ENCODE results near the gene ITSN1.

GRCh38 chr21:33849834-33850233, 207.5 kb downstream of the ITSN1 start:
- TF ChIP-seq CTCF (IDR thresholded peaks at IDR 0.05) (no peak), ZFX (IDR thresholded peaks at IDR 0.05; ENCODE audit: borderline replicate concordance) (no peak)
